GM19463 (cell line): ENCODE data around the gene RDH5.
"Not testable (repeated sequence)": the region's sequence is repeated elsewhere in the genome, so short reads cannot be mapped to it uniquely, and the experiment has no call there.

ENCODE experiments used
- ATAC-seq: cut with Tn5 transposase; IDR thresholded peaks from one replicate; pipeline ENCODE4 v1.9.1; 2021; ENCODE audit warnings: mild to moderate bottlenecking, moderate library complexity; ENCODE audit not compliant: unreplicated experiment

Gene RDH5

DNA sequence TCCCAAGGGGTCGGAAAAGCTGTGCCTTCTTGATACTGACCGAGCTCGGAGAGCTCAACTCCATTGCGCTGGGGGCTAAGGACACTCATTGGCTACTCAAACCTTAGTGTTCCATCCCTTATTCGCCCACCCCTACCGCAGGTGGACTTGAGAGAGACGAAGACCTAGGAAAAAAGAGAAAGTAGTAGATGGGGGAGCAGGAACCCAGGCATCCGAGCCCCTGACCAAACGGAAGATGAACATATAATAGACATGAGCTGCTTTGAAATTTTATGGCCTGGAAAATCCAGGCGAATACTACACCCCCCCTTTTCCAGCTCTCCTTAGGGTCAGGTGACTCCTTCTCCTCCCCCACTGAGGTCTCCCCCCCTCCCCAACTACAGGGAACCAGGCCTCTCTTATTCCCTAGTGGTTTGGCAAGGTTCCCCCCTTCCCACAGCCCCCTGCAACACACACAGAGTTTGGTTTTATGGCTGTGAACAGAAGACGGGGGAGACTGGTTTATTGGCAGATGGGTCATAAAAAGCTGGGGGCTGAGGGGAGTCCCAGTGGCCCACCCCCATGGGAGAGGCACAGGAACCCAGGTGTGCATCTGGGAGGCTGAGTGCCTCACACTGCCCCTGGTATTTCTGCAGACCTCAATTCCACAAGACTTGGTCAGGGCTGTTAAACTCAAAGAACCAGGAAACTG, 24.3 kb downstream of the RDH5 start:
- no peak for ATAC-seq

DNA sequence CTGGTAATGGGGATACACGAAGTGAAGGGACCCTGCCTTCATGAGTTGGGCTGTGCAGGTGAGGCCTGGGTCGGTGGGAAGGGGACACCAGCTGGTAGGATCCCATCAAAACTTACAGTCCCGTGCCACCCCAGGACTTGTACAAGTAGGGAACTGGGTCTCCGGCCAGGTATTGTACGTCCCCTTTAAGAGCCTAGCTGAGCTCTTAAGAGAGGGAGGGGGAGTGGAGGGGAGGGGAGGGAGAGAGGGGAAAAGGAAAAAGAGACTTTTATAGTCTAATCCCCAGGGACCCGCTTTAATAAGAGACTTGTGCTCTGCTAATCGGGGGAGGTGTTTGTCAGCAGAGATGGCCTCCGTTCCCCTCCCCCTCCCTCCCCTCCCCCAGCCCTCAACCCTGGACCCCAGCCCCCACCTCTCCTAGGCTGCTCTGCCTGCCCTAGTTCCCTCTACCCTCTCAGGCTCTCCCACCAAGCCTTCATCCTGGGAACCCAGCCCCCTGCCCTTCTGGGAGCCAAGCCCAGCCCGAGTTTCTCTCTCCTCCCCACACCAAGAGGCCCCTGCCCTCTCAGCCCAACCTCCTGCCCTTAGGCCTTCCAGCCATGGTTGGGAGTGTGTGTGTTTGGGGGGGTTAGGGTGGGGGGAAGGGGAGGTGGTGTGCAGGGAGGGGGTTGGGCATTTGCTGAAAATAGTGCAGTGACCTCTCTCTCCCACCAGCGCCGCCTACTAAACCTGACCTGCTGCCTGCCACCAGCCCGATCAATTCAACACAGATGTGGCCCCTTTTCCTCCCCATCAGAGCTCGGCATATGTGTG, 25.4 kb downstream of the RDH5 start:
- no peak for ATAC-seq

DNA sequence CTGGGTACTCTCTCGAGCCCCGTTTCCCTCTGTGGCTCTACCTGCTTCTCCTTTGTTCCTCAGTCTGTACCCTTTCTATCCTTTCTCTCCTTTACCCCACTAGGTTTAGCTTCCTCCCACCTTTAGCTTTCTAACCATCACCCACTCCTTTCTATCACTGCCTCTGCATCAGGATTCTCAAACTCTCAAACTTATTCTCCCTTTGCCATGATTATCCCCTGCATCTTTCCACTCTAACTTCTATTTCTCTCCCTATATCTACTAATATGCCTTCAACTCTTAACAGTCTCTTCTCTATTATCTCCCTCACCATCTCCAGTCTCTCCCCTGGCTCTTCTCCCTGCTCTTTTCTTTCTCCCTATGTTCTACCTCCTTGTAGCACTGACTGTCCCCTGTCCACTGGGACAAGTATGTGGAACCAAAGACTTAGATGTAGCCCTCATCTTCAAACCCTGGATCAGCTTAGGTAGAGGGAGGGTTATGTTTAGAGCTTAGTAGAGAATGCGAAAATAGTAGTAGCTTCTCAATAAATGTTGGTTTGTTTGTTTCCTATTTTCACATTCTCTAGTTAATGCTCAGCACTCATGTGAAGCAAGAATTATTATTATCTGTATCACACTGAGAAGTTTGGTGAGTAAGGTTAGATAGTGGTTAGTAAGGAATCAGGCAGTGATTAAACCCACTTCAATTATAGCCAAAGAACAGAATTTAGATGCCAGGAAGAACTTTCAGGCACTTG, 26.1 kb downstream of the RDH5 start:
- no peak for ATAC-seq

DNA sequence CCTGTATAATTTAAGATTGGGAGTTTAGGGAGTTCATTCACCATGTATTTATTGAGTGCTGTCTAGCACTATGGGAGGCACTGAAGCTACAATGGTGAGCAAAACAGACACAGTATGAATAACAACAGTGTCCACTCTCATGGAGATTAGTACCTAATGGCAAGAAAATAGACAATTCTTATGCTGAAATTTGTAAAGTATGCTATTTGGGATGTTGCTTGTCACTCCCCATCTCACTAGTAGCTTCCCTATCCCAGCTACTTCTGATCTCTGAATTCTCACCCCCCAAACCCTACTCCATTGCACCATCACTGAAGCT, 26.7 kb downstream of the RDH5 start:
- no peak for ATAC-seq

DNA sequence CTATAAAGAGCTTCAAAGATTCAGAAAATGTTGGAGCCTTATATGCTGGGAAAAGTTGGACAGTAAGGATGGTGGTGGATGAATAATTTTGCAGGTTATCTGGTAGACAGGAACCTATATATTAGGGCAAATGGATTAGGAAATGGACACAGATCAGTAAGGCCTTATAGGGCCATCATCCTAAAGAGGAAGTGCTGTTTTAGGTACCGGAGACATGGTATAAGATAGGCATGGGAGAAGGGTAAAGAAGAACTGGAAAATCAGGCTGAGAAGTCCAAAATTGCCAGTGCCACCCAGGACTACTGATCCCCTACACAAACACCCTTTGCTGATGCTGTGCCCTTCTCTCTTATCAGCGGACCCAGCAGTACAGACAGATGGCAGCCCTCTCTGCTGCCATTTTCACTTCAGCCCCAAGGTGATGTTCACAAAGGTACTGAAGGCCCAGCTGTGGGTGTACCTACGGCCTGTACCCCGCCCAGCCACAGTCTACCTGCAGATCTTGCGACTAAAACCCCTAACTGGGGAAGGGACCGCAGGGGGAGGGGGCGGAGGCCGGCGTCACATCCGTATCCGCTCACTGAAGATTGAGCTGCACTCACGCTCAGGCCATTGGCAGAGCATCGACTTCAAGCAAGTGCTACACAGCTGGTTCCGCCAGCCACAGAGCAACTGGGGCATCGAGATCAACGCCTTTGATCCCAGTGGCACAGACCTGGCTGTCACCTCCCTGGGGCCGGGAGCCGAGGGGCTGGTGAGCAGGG, 28.2 kb downstream of the RDH5 start:
- ATAC-seq: no peak

DNA sequence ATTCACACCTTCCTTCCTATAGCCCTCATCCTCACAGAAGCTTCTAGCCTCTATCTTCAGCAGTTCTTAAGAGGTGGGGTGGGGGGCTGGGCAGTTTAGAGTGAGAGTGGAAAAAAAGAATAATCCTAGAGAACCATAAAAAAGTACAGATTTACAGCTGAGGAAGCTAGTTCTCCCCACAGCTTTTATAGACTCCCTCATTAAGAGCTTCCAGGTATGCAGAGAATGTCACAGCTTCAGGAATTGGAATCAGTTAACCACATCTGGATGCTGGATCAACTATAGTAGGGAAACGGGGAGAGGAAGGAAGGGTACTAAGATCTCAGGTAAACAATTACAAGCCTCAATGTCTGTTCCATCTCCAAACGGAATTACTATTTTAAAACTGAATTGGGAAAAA, 35.1 kb downstream of the RDH5 start:
- no peak for ATAC-seq

DNA sequence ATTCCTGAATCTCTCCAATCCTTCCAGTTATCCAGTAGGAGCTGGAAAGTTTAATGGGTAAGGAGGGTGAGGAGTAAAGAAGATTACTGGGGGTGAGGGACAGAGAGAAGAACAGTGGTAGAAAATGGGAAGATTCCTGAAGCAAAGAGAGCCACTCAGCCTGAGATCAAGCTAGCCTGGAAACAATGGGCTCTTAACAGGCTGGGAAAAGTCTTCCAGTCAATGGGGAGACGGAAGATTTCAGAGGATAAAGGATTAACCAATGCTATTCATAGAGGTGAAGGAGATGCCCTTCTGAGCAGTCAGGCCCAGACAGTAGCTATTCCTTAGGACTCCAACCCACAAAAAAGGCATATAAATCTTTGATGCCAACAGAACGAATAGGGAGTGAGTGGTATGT, 37.5 kb downstream of the RDH5 start:
- ATAC-seq: no peak

DNA sequence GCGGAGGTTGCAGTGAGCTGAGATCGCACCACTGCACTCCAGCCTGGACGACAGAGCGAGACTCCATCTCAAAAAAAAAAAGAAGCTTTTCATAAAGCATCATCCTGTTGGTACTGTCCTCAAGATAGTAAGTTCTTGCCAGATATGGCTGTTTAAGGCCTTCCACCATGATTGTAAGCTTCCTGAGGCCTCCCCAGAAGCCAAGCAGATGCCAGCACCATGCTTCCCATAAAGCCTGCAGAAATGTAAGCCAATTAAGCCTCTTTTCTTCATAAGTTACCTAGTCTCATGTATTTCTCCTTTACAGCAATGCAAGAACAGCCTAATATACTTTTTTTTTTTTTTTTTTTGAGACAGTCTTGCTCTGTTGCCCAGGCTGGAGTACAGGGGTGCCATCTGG, 38.4 kb downstream of the RDH5 start:
- not testable (repeated sequence) for ATAC-seq

DNA sequence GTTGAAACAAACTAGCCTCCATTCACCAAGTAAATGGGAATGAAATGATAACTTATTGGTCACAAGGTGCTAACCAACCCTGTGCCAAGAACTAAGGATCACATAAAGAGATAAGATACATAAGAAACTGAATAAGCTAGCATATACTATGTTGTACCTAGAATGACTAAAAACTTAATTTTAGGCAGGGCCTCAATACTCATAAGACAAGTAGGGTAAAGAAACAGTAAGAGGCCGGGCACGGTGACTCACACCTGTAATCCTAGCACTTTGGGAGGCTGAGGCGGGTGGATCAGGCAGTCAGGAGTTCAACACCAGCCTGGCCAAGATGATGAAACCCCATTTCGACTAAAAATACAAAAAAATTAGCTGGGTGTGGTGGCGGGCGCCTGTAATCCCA, 40.5 kb downstream of the RDH5 start:
- no peak for ATAC-seq

DNA sequence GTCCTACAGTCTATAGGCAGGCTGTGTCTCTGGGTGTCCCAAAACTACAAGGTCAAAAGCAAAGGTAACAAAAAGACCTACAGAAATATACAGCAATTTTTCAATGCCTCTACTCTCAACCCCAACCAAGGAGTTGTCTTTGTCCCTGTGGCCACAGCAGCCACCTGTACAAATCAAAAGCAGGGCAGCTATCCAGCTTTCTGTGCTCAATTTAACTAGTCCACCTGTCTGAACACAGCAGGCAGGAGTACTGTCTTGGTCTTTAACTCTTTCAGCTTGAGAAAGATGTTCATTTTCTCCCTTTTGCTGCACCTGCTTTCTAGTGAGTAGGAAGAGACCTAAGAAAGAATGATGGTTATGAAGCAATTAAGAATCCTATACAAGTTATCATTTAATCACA, 42.5 kb downstream of the RDH5 start:
- no peak for ATAC-seq

DNA sequence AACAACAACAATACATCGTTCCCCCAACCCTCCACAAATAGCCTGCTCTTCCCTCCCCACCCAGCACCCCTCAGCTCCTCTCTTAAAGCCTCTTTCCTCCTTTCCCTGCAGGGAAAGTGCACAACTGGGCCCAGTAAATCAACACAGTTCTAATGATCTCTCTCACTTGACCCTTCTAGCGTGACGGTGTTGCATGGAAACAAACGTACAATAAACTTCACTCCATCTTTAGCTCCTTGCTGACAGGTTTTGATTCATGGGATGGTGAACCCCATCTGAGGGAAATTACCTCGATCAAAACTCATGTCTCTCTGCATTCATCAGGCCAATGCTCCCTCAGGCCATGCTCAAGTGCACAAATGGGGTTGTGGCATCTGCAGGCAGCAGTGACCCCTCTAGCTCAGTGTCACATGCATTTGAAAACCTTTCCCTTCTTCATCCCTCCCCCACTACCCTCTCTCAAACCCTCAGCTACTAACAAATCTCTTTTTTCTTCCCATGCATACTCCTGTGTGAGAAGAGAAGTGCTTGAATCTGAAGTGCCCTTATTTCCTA, 45.6 kb downstream of the RDH5 start:
- ATAC-seq: no peak

DNA sequence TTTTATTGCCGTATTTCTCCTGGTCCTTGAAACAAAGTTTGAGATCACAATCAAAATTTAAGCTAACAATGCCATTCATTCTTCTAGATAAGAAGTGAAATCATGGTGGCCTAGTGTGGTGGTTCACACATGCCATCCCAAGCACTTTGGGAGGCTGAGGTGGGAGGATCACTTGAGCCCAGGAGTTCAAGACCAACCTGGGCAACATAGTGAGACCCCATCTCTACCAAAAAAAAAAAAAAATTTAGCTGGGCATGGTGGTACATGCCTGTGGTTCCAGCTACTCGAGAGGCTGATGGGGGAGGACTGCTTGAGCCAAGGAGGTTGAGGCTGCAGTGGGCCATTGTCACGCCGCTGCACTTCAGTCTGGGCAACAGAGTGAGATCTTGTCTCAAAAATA, 47.0 kb downstream of the RDH5 start:
- ATAC-seq: no peak

DNA sequence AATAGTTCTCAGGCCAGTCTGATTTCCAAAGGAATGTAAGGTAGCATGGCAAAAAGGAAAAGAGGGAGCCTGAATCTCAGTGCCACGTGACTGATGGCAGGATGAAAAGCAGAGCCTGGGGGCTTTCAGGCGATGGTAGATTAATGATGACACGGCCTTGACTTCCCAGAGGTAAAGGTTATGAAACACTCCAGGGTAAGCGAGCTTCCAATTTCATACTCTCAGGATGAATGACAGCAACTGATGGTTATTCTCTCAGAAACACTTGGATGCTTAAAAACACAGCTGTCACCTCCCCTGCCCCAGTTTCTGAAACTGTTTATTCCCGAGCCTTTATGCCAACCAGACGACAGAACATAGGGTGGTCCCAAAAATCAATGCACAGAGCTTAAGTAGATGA, 51.5 kb downstream of the RDH5 start:
- ATAC-seq: no peak
